T47D (cell line): ENCODE results near the gene MMS22L.

Experiments used
- DNase-seq, 2 experiments: peaks; one replicate each; pipeline versions ENCODE4 v3.0.0 to v3.0.0-alpha.2; 2011 to 2012; ENCODE audit warnings: low read depth in 1 of 2, low spot score in 1 of 2
- JUND ChIP-seq: IDR thresholded peaks from 2 replicates; pipeline ENCODE4 v1.6.1; 2012; ENCODE audit warnings: low read depth
- in situ Hi-C: cut with HindIII; loops from 2 replicates; pipeline ENCODE4 v1.10.0; 2016; ENCODE audit warnings: low sequenced_read_pairs, low pct_unique_long_range_greater_than_20kb

Gene MMS22L

GRCh38 chr6:97154015-97154414 is 129.0 kb downstream of the MMS22L start:
- DNase-seq: no peak
- in situ Hi-C loops: no loop called here
- no peak for TF ChIP-seq JUND

- in situ Hi-C loops: no loop called here
- TF ChIP-seq JUND: no peak
- peak in 1 of 2 experiments; percentile 1 for DNase-seq
Observed at GRCh38 chr6:97151601-97152000, 131.4 kb downstream of the MMS22L start.

GRCh38 chr6:97150932-97151331 is 132.1 kb downstream of the MMS22L start:
- peak in 1 of 2 experiments; percentile 48 for DNase-seq
- no peak for TF ChIP-seq JUND
- in situ Hi-C loops: no loop called here

- in situ Hi-C loops: no loop called here
- TF ChIP-seq JUND: no peak
Observed at GRCh38 chr6:97147421-97147820, 135.6 kb downstream of the MMS22L start.

GRCh38 chr6:97145691-97146090 is 137.3 kb downstream of the MMS22L start:
- in situ Hi-C loops: no loop called here
- DNase-seq: no peak
- no peak for TF ChIP-seq JUND

More at GRCh38 chr6:97147421-97147820, 135.6 kb downstream of the MMS22L start:
- no peak for DNase-seq

GRCh38 chr6:97141756-97142155 is 141.3 kb downstream of the MMS22L start:
- no peak for DNase-seq
- TF ChIP-seq JUND: no peak
- in situ Hi-C loops: no loop called here

- in situ Hi-C loops: no loop called here
- no peak for DNase-seq
- no peak for TF ChIP-seq JUND
Observed at GRCh38 chr6:97138581-97138980, 144.4 kb downstream of the MMS22L start.

- TF ChIP-seq JUND: no peak
- in situ Hi-C loops: no loop called here
- no peak for DNase-seq
Observed at GRCh38 chr6:97136626-97137358, 146.2 kb downstream of the MMS22L start.

GRCh38 chr6:97133067-97133466 is 149.9 kb downstream of the MMS22L start:
- DNase-seq: no peak
- in situ Hi-C loops: no loop called here
- no peak for TF ChIP-seq JUND

GRCh38 chr6:97129106-97129505 is 153.9 kb downstream of the MMS22L start:
- in situ Hi-C loops: no loop called here
- TF ChIP-seq JUND: no peak
- DNase-seq: no peak

GRCh38 chr6:97128507-97128906 is 154.5 kb downstream of the MMS22L start:
- no peak for DNase-seq
- TF ChIP-seq JUND: no peak
- in situ Hi-C loops: no loop called here

- no peak for DNase-seq
- in situ Hi-C loops: no loop called here
- TF ChIP-seq JUND: no peak
Observed at GRCh38 chr6:97123652-97124051, 159.4 kb downstream of the MMS22L start.

GRCh38 chr6:97123112-97123511 is 159.9 kb downstream of the MMS22L start:
- no peak for DNase-seq
- TF ChIP-seq JUND: no peak
- in situ Hi-C loops: no loop called here

- TF ChIP-seq JUND: no peak
- in situ Hi-C loops: no loop called here
- no peak for DNase-seq
Observed at GRCh38 chr6:97120511-97120910, 162.5 kb downstream of the MMS22L start.
